ENCODE measurements around the gene TENM3. TPM values are rescaled to one million over a fixed set of nuclear protein-coding genes. Genes with fewer than 3 reads are reported as not detected.

TENM3 gene
- total RNA-seq, 1 experiment from 2014 or later: 0.87 TPM

DNA sequence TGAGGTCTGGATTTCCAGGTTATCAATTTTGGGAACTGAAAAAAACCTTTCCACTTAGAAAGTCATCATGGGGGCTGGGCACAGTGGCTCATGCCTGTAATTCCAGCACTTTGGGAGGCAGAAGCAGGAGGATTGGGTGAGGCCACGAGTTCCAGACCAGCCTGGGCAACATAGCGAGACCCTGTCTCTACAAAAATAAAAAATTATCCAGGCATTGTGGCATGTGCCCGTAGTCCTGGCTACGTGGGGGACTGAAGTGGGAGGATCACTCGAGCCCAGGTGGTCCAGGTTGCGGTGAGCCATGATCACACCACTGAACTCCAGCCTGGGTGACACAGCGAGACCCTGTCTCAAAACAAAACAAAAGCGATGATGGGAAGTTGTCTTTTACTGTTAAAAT lies 7.9 kb downstream of the TENM3 start:
- ChIA-PET CTCF (no interaction called here), POLR2A (ENCODE audit: unreplicated experiment) (no interaction called here)
- no peak overlapping the region for H3K27ac ChIP-seq (ENCODE audit: low read length)
- BruUV-seq (replicated peaks): no TSS peak
- TF ChIP-seq EZH2 (IDR thresholded peaks at IDR 0.05; ENCODE audit: low read length, unreplicated experiment): no peak
- TF ChIP-seq, protein P1, sequence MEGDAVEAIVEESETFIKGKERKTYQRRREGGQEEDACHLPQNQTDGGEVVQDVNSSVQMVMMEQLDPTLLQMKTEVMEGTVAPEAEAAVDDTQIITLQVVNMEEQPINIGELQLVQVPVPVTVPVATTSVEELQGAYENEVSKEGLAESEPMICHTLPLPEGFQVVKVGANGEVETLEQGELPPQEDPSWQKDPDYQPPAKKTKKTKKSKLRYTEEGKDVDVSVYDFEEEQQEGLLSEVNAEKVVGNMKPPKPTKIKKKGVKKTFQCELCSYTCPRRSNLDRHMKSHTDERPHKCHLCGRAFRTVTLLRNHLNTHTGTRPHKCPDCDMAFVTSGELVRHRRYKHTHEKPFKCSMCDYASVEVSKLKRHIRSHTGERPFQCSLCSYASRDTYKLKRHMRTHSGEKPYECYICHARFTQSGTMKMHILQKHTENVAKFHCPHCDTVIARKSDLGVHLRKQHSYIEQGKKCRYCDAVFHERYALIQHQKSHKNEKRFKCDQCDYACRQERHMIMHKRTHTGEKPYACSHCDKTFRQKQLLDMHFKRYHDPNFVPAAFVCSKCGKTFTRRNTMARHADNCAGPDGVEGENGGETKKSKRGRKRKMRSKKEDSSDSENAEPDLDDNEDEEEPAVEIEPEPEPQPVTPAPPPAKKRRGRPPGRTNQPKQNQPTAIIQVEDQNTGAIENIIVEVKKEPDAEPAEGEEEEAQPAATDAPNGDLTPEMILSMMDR (conservative IDR thresholded peaks at IDR 0.05; ENCODE audit: low read depth, low read length): no peak
- no peak for TF ChIP-seq EZH2phosphoT487 (IDR thresholded peaks at IDR 0.05; ENCODE audit: borderline replicate concordance, low read length)
- no peaks in the 10 kb centered on the region for H3K36me3 ChIP-seq (ENCODE audit: low read depth, low read length)
- DNase-seq: no peak
- no peak overlapping the region for H3K9ac ChIP-seq (ENCODE audit: low read length)
- no peaks in the 10 kb centered on the region for H3K9me2 ChIP-seq (replicated peaks; ENCODE audit: low read length)
- H2AFZ ChIP-seq (ENCODE audit: low read length): no peak overlapping the region
- peaks cover 10% of the 10 kb centered on the region; the same call in 1 of the 2 replicates for H3K27me3 ChIP-seq (ENCODE audit: low read length)
- no peaks in the 10 kb centered on the region for H3K79me2 ChIP-seq (ENCODE audit: low read length)
- intact Hi-C loops (cut with micrococcal nuclease): no loop called here
- no peaks in the 10 kb centered on the region for H3K4me1 ChIP-seq (ENCODE audit: insufficient read depth, low read length)
- no peak overlapping the region for H3K4me2 ChIP-seq (ENCODE audit: low read length)
- no peaks in the 10 kb centered on the region for H3F3A ChIP-seq (ENCODE audit: low read length, unreplicated experiment)
- ATAC-seq: no peak
- no peaks in the 10 kb centered on the region for H4K20me1 ChIP-seq (ENCODE audit: low read length)
- no peak overlapping the region for H3K4me3 ChIP-seq (ENCODE audit: low read length)
- no peaks in the 10 kb centered on the region for H3K9me3 ChIP-seq (ENCODE audit: low read length)

DNA sequence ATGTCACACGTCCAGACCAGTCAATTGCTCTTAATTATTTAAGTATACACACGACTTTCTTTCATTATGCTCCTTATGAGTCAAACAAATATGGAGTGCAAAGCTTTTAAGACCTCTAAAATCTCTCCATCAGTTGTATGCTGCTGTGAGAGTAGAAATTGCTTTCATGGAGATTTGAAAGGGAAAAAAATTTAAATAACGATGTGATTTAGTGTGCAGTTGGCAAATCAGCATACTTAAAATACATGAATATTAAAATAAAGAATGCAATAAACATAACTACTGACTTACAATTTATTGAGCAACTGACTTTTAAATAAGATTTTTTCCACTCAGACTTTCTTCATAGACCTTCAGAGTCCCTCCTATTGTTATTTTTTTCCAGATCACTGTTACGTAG lies 9.0 kb downstream of the TENM3 start:
- ChIA-PET CTCF (no interaction called here), POLR2A (ENCODE audit: unreplicated experiment) (no interaction called here)
- Histone ChIP-seq H3K79me2 (ENCODE audit: low read length) (no peaks in the 10 kb centered on the region), H3K9me3 (ENCODE audit: low read length) (no peaks in the 10 kb centered on the region), H3K4me3 (ENCODE audit: low read length) (no peak overlapping the region), H3K4me2 (ENCODE audit: low read length) (no peak overlapping the region), H3K4me1 (ENCODE audit: insufficient read depth, low read length) (no peaks in the 10 kb centered on the region), H3K27me3 (ENCODE audit: low read length) (peaks cover 5% of the 10 kb centered on the region; the same call in 1 of the 2 replicates), H3F3A (ENCODE audit: low read length, unreplicated experiment) (no peaks in the 10 kb centered on the region), H4K20me1 (ENCODE audit: low read length) (no peaks in the 10 kb centered on the region), H3K9ac (ENCODE audit: low read length) (no peak overlapping the region), H3K36me3 (ENCODE audit: low read depth, low read length) (no peaks in the 10 kb centered on the region), H3K27ac (ENCODE audit: low read length) (no peak overlapping the region), H2AFZ (ENCODE audit: low read length) (no peak overlapping the region), H3K9me2 (replicated peaks; ENCODE audit: low read length) (no peaks in the 10 kb centered on the region)
- intact Hi-C loops (cut with micrococcal nuclease): no loop called here
- no TSS peak for BruUV-seq (replicated peaks)
- DNase-seq: no peak
- no peak for ATAC-seq
- TF ChIP-seq EZH2 (IDR thresholded peaks at IDR 0.05; ENCODE audit: low read length, unreplicated experiment): no peak
- TF ChIP-seq EZH2phosphoT487 (IDR thresholded peaks at IDR 0.05; ENCODE audit: borderline replicate concordance, low read length): no peak
- TF ChIP-seq, protein P1 (conservative IDR thresholded peaks at IDR 0.05; ENCODE audit: low read depth, low read length): no peak

DNA sequence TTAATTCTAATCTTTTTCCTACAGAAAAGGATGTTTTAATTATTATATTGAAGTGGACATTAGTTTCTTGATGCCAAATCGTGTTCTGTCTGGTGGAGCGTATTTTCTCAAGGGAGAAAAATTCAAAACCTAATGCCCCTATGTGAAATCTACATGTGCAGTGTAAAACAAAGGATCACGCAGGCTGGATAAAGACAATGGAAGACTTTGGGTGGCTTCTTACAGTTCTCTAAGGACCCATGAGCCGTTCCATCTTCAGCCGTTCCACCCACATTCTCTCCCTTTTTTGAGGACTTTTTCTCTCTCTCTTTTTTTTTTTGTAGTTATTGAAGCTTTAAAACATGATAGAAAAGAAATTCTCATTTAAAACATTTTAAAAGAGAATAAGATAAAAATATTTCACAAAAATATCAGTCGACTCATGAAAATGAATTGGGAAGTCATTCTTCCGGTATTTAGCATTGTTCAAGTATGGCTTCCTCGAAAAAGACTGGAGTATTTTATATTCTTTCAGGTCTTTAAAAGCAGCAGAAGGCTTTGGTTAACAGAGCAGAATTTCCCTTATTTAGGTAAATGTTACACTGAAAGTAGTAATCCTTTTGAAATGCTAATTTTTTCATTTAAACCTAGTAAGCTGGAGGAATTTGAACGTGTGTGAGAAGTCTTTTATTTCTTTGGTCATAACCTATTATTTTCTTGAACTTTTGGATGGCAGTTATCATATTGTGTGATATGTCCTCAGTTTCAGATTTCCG lies 11.0 kb downstream of the TENM3 start:
- ChIA-PET POLR2A (ENCODE audit: unreplicated experiment) (no interaction called here), CTCF (no interaction called here)
- Histone ChIP-seq H3K4me3 (ENCODE audit: low read length) (no peak overlapping the region), H3K79me2 (ENCODE audit: low read length) (no peaks in the 10 kb centered on the region), H4K20me1 (ENCODE audit: low read length) (no peaks in the 10 kb centered on the region), H3K27ac (ENCODE audit: low read length) (no peak overlapping the region), H3K9me2 (replicated peaks; ENCODE audit: low read length) (no peaks in the 10 kb centered on the region), H3K9ac (ENCODE audit: low read length) (no peak overlapping the region), H3K4me1 (ENCODE audit: insufficient read depth, low read length) (no peaks in the 10 kb centered on the region), H3K36me3 (ENCODE audit: low read depth, low read length) (no peaks in the 10 kb centered on the region), H2AFZ (ENCODE audit: low read length) (no peak overlapping the region), H3K9me3 (ENCODE audit: low read length) (no peaks in the 10 kb centered on the region), H3F3A (ENCODE audit: low read length, unreplicated experiment) (no peaks in the 10 kb centered on the region), H3K27me3 (ENCODE audit: low read length) (peaks cover 5% of the 10 kb centered on the region; the same call in 1 of the 2 replicates), H3K4me2 (ENCODE audit: low read length) (no peak overlapping the region)
- TF ChIP-seq EZH2 (IDR thresholded peaks at IDR 0.05; ENCODE audit: low read length, unreplicated experiment) (no peak), EZH2phosphoT487 (IDR thresholded peaks at IDR 0.05; ENCODE audit: borderline replicate concordance, low read length) (no peak)
- TF ChIP-seq, protein P1 (conservative IDR thresholded peaks at IDR 0.05; ENCODE audit: low read depth, low read length): no peak
- no peak for DNase-seq
- intact Hi-C loops (cut with micrococcal nuclease): no loop called here
- BruUV-seq (replicated peaks): no TSS peak
- ATAC-seq: no peak
